A549 (cell line): Measurements from ENCODE around the gene XPNPEP2.

Source experiments
- CTCF ChIP-seq: fragments of >200 bp; sonication (Bioruptor Twin); formaldehyde crosslinking; IDR thresholded peaks from 3 replicates; pipeline ENCODE4 v1.5.1; 2016
- HMGXB4 ChIP-seq: fragments of 250-450 bp; sonication (Bioruptor Pico); IDR thresholded peaks from 2 replicates; pipeline ENCODE4 v1.5.0; 2021; ENCODE audit warnings: mild to moderate bottlenecking, moderate library complexity, borderline replicate concordance
- NPAS2 ChIP-seq: fragments of 250-450 bp; sonication (Bioruptor Pico); IDR thresholded peaks from 2 replicates; pipeline ENCODE4 v1.8.0; 2022; ENCODE audit warnings: mild to moderate bottlenecking, moderate library complexity, borderline replicate concordance
- REST ChIP-seq: fragments of 200-600 bp; sonication (generic); IDR thresholded peaks from 2 replicates; pipeline ENCODE4 v1.6.1; 2016; ENCODE audit warnings: antibody characterized with exemption, mild to moderate bottlenecking, moderate library complexity
- SMC3 ChIP-seq: fragments of >200 bp; sonication (Bioruptor Twin); formaldehyde crosslinking; IDR thresholded peaks from 3 replicates; pipeline ENCODE4 v1.6.1; 2018; ENCODE audit warnings: inconsistent platforms

- TF ChIP-seq CTCF, result no peak
- no peak for TF ChIP-seq HMGXB4
- no peak for TF ChIP-seq REST
- TF ChIP-seq SMC3, result no peak
- no peak for TF ChIP-seq NPAS2 (CRISPR knock-in tag)
Measured at GRCh38 chrX:129773649-129774458, 35.1 kb downstream of the XPNPEP2 start.
